SW480 (cell line): ENCODE data around the gene ZNF319.
A peak's percentile ranks its signal among the peaks of the same experiment; 100 is the strongest.
"Not testable (repeated sequence)": the region's sequence is repeated elsewhere in the genome, so short reads cannot be mapped to it uniquely, and the experiment has no call there.

Experiments
- DNase-seq: peaks from one replicate; pipeline ENCODE4 v3.0.0-alpha.2; 2016; ENCODE audit warnings: low spot score

ZNF319 gene

GRCh38 chr16:57997528-57998265 lies 2.8 kb downstream of the ZNF319 start:
- DNase-seq = no peak

GRCh38 chr16:57997176-57997527 lies 3.3 kb downstream of the ZNF319 start:
- DNase-seq = no peak

GRCh38 chr16:57996406-57997175 lies 3.9 kb downstream of the ZNF319 start:
- no peak for DNase-seq

GRCh38 chr16:57995721-57996405 lies 4.6 kb downstream of the ZNF319 start:
- no peak for DNase-seq

- peak; percentile 42 for DNase-seq
Observed at GRCh38 chr16:57994778-57995177, 5.7 kb downstream of the ZNF319 start.

GRCh38 chr16:57994361-57994760 lies 6.1 kb downstream of the ZNF319 start:
- DNase-seq = no peak

GRCh38 chr16:57993897-57994296 lies 6.6 kb downstream of the ZNF319 start:
- no peak for DNase-seq

GRCh38 chr16:57993438-57993837 lies 7.0 kb downstream of the ZNF319 start:
- DNase-seq = no peak

- DNase-seq = no peak
Observed at GRCh38 chr16:57992084-57992483, 8.4 kb downstream of the ZNF319 start.

GRCh38 chr16:57991551-57992059 lies 8.9 kb downstream of the ZNF319 start:
- DNase-seq = no peak

GRCh38 chr16:57988929-57989328 lies 11.5 kb downstream of the ZNF319 start:
- DNase-seq = no peak

- no peak for DNase-seq
Observed at GRCh38 chr16:57987441-57988177, 12.9 kb downstream of the ZNF319 start.

- no peak for DNase-seq
Observed at GRCh38 chr16:57986196-57986595, 14.3 kb downstream of the ZNF319 start.

- no peak for DNase-seq
Observed at GRCh38 chr16:57985204-57986181, 15.0 kb downstream of the ZNF319 start.

GRCh38 chr16:57984443-57985203 lies 15.8 kb downstream of the ZNF319 start:
- DNase-seq = no peak

- no peak for DNase-seq
Observed at GRCh38 chr16:57982385-57982784, 18.1 kb downstream of the ZNF319 start.

- DNase-seq = no peak
Observed at GRCh38 chr16:57981636-57982035, 18.8 kb downstream of the ZNF319 start.

- DNase-seq = no peak
Observed at GRCh38 chr16:57979006-57979585, 21.4 kb downstream of the ZNF319 start.

- DNase-seq = not testable (repeated sequence)
Observed at GRCh38 chr16:57978070-57978465, 22.4 kb downstream of the ZNF319 start.
